K562 (cell line): ENCODE results near the gene PADI1. TPM values are rescaled to one million over a fixed set of nuclear protein-coding genes. Genes with fewer than 3 reads are reported as not detected.

Source experiments
- HCFC1 ChIP-seq: IDR thresholded peaks from 2 replicates; pipeline ENCODE4 v1.6.1; 2012; ENCODE audit warnings: low read depth, low read length, improper control_type of control experiment
- MTF1 ChIP-seq: fragments of 250-450 bp; sonication (Bioruptor Pico); IDR thresholded peaks from 2 replicates; pipeline ENCODE4 v1.9.0; 2021; ENCODE audit warnings: moderate library complexity, mild to moderate bottlenecking, inconsistent platforms, borderline replicate concordance
- PYGO2 ChIP-seq: fragments of 450-650 bp; IDR thresholded peaks from 2 replicates; pipeline ENCODE4 v1.6.1; 2016; ENCODE audit warnings: mild to moderate bottlenecking, missing genetic modification characterization, moderate library complexity, missing compliant biosample characterization
- TFE3 ChIP-seq: fragments of 450-650 bp; formaldehyde crosslinking; IDR thresholded peaks from 2 replicates; pipeline ENCODE4 v1.4.0; 2020; ENCODE audit warnings: mild to moderate bottlenecking, mixed read lengths
- TOE1 ChIP-seq, 2 experiments: fragments of 450-650 bp in 1 of 2; sonication (generic) in 1 of 2; formaldehyde crosslinking in 1 of 2; IDR thresholded peaks; 2 replicates each; pipeline versions ENCODE4 v1.7.1 to v1.8.0; 2016 to 2022; ENCODE audit warnings: borderline replicate concordance in 2 of 2, mild to moderate bottlenecking in 2 of 2, antibody characterized with exemption in 1 of 2, inconsistent platforms in 1 of 2, low read depth in 1 of 2, missing genetic modification reagents in 1 of 2, moderate library complexity in 1 of 2
- USF2 ChIP-seq: sonication (generic); formaldehyde crosslinking; IDR thresholded peaks from 2 replicates; pipeline ENCODE4 v1.5.0; 2020; ENCODE audit warnings: missing genetic modification reagents
- polyA plus RNA-seq, 8 experiments: library from polyadenylated mRNA; depleted of rRNA in 4 of 8; stranded (reverse) in 5 of 8; unstranded in 3 of 8; fragments of >200 nt; fragmentation: Nextera tagmentation in 2 of 8; fragmentation: Illumina TruSeq in 1 of 8; extraction: Ambion mirVana in 2 of 8; extraction: Trizol in 1 of 8; gene quantifications; 2 replicates each; pipeline versions ENCODE4 v1.2.1 to v1.2.3, GENCODE V29; 2011 to 2014; ENCODE audit warnings: inconsistent platforms in 1 of 8, missing spikeins in 1 of 8
- total RNA-seq, 7 experiments: library from RNA; depleted of rRNA in 6 of 7; stranded (reverse); fragments of >200 nt in 6 of 7; fragmentation: Illumina TruSeq in 2 of 7; extraction: Trizol in 2 of 7; gene quantifications; 2 replicates each; pipeline versions ENCODE4 v1.2.1 to v1.2.3, GENCODE V29; 2011 to 2021; ENCODE audit warnings: low replicate concordance in 1 of 7
- TF ChIP-seq, protein P1 (sequence below), 2 experiments: fragments of 450-650 bp; formaldehyde crosslinking in 1 of 2; IDR thresholded peaks; 2 replicates each; pipeline versions ENCODE4 v1.4.0 to v1.6.1; 2014 to 2020; ENCODE audit warnings: mild to moderate bottlenecking in 2 of 2, borderline replicate concordance in 1 of 2, low read depth in 1 of 2

The PADI1 gene
- total and polyA plus RNA-seq, 9 of the 15 experiments (the other 6 are each of a cell fraction or from before 2014, with no cell fraction given) = not detected

DNA sequence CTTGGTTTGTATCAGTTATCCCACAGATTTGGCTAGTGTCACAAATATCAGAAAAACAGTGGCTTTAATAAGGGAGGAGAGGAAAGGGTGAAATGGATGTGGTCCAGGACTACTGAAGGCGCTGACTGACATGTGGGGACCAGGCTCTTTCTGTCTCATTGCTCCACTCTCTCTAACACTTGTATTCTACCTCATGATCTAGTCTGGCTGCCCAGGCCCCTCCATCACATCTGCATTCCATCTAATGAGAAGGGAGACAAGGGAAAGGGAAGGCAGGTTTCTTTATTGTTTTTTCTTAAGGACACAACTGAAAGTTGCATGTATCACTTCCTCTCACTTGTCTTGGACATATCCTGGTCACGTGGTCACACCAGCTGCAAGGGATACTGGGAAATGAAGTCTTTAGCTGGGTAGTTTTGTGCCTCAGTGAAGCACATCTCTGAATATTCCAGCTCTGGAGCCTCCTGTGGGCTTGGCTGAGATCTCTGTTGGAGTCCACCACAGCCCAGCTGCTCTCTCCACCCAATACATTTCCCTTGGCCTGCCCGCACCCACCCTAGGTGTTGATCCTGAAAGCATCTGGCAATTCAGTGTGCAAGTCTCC lies 43.7 kb upstream of the PADI1 start (continued):
- TF ChIP-seq, protein P1, sequence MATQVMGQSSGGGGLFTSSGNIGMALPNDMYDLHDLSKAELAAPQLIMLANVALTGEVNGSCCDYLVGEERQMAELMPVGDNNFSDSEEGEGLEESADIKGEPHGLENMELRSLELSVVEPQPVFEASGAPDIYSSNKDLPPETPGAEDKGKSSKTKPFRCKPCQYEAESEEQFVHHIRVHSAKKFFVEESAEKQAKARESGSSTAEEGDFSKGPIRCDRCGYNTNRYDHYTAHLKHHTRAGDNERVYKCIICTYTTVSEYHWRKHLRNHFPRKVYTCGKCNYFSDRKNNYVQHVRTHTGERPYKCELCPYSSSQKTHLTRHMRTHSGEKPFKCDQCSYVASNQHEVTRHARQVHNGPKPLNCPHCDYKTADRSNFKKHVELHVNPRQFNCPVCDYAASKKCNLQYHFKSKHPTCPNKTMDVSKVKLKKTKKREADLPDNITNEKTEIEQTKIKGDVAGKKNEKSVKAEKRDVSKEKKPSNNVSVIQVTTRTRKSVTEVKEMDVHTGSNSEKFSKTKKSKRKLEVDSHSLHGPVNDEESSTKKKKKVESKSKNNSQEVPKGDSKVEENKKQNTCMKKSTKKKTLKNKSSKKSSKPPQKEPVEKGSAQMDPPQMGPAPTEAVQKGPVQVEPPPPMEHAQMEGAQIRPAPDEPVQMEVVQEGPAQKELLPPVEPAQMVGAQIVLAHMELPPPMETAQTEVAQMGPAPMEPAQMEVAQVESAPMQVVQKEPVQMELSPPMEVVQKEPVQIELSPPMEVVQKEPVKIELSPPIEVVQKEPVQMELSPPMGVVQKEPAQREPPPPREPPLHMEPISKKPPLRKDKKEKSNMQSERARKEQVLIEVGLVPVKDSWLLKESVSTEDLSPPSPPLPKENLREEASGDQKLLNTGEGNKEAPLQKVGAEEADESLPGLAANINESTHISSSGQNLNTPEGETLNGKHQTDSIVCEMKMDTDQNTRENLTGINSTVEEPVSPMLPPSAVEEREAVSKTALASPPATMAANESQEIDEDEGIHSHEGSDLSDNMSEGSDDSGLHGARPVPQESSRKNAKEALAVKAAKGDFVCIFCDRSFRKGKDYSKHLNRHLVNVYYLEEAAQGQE (IDR thresholded peaks at IDR 0.05; ENCODE audit: borderline replicate concordance) = peak; percentile 33; the same call in 1 of the 2 replicates
- TF ChIP-seq, protein P1 (CRISPR knock-in tag; IDR thresholded peaks at IDR 0.05; ENCODE audit: low read depth) = no peak
- TF ChIP-seq TOE1 (IDR thresholded peaks at IDR 0.05; ENCODE audit: borderline replicate concordance) = peak; percentile 95
- no peak for TF ChIP-seq TOE1 (CRISPR knock-in tag; IDR thresholded peaks at IDR 0.05; ENCODE audit: borderline replicate concordance, low read depth)
- peak; percentile 92 for TF ChIP-seq USF2 (CRISPR knock-in tag)
- no peak for TF ChIP-seq MTF1 (CRISPR knock-in tag)
- TF ChIP-seq PYGO2 (tag) = no peak
- TF ChIP-seq TFE3 = peak; percentile 94
- TF ChIP-seq HCFC1 = peak; percentile 83
